ENCODE data around the gene MADCAM1. TPM values are rescaled to one million over a fixed set of nuclear protein-coding genes. Genes with fewer than 3 reads are reported as not detected.
A peak's percentile ranks its signal among the peaks of the same experiment; 100 is the strongest.

Gene MADCAM1
- total and polyA plus RNA-seq, 2 of the 8 experiments (the other 6 are each of a cell fraction or from before 2014, with no cell fraction given) = 2.3 to 3.0 TPM

GRCh38 chr19:453606-454005 is 42.7 kb upstream of the MADCAM1 start:
- H3K9ac ChIP-seq (replicated peaks in 1 of 4; ENCODE audit: extremely low read depth in 1 of 4, low read depth in 3 of 4, low read length in 3 of 4) = no peak overlapping the region
- H3K56ac ChIP-seq (replicated peaks; ENCODE audit: insufficient read length, low read depth, low read length) = no peak overlapping the region
- CTCF ChIA-PET (ENCODE audit: partially characterized antibody) = interaction anchor here (0.9 to 1.7 kb wide), 2 partner anchors 19 to 69 kb away, joined by 4 read pairs; no protein-coding TSS in a partner anchor
- H3K4me2 ChIP-seq (ENCODE audit: insufficient read depth in 1 of 2, low read depth in 2 of 2, low read length in 2 of 2) = no peak overlapping the region
- no peak overlapping the region for H3K27ac ChIP-seq (ENCODE audit: low read depth, low read length)
- no peak overlapping the region for H2AK5ac ChIP-seq (ENCODE audit: low read depth, low read length)
- no peaks in the 10 kb centered on the region for H3K79me1 ChIP-seq (ENCODE audit: low read depth, low read length)
- no peaks in the 10 kb centered on the region for H3K79me2 ChIP-seq (ENCODE audit: control insufficient read depth in 1 of 2, insufficient read depth in 2 of 2, low read length in 2 of 2)
- DNase-seq (ENCODE audit: low read depth in 1 of 2, low spot score in 2 of 2) (no peak), FAIRE-seq (no peak)
- no peaks in the 10 kb centered on the region for H3K27me3 ChIP-seq (replicated peaks in 1 of 4; ENCODE audit: control insufficient read depth in 3 of 4, extremely low read depth in 1 of 4, insufficient read depth in 3 of 4, low read length in 3 of 4)
- H2BK15ac ChIP-seq (ENCODE audit: low read length) = no peak overlapping the region
- no peak overlapping the region for H3K14ac ChIP-seq (ENCODE audit: insufficient read length)
- H3K9me3 ChIP-seq (ENCODE audit: insufficient read depth in 2 of 2, low read depth in 1 of 2, low read length in 1 of 2) = peaks cover 12 to 15% of the 10 kb centered on the region in 2 experiments; a peak in 3 of 4 replicates
- H4K20me1 ChIP-seq (replicated peaks in 1 of 2; ENCODE audit: control insufficient read depth in 1 of 2, insufficient read depth in 2 of 2, low read length in 2 of 2) = no peaks in the 10 kb centered on the region
- peak overlapping the region; percentile 30 for H4K91ac ChIP-seq (replicated peaks; ENCODE audit: insufficient read length, low read length)
- H3K36me3 ChIP-seq (ENCODE audit: control insufficient read depth in 2 of 4, insufficient read depth in 4 of 4, low read length in 3 of 4) = no peaks in the 10 kb centered on the region
- 94% methylated on average over 22 of the region's 22 CpGs; no CpG with 5 or more reads in 1 of the 2 experiments for WGBS, 2 experiments (ENCODE audit: extremely low coverage in 1 of 2, insufficient coverage in 1 of 2, insufficient read length in 1 of 2, insufficient replicate concordance in 2 of 2, low coverage in 1 of 2, low lambda C conversion rate in 2 of 2, missing lambda C conversion rate in 1 of 2)
- no peak overlapping the region for H3K4ac ChIP-seq (replicated peaks; ENCODE audit: insufficient read length, low read depth, low read length)
- no peaks in the 10 kb centered on the region for H3K4me1 ChIP-seq (replicated peaks in 1 of 4; ENCODE audit: control insufficient read depth in 3 of 4, insufficient read depth in 4 of 4, low read length in 3 of 4)
- H4K5ac ChIP-seq (ENCODE audit: insufficient read length, low read depth, low read length) = no peak overlapping the region
- no peak overlapping the region for H2AFZ ChIP-seq (ENCODE audit: low read length)
- no peak overlapping the region for H4K8ac ChIP-seq (ENCODE audit: extremely low read depth, insufficient read depth, low read length)
- no peak overlapping the region for H2BK12ac ChIP-seq (ENCODE audit: low read depth, low read length)
- H3K23me2 ChIP-seq (ENCODE audit: low read depth, low read length) = no peaks in the 10 kb centered on the region
- POLR2A ChIA-PET (ENCODE audit: partially characterized antibody) = no interaction called here
- H3K23ac ChIP-seq (ENCODE audit: insufficient read length) = no peak overlapping the region
- H3K4me3 ChIP-seq (ENCODE audit: extremely low read depth in 1 of 4, insufficient read depth in 2 of 4, low read depth in 3 of 4, low read length in 4 of 4) = no peak overlapping the region
- no peak overlapping the region for H2BK120ac ChIP-seq (replicated peaks; ENCODE audit: low read depth, low read length)
- no peak overlapping the region for H2BK20ac ChIP-seq (ENCODE audit: low read length)
- no peak overlapping the region; the same call in 1 of the 2 replicates for H2BK5ac ChIP-seq (ENCODE audit: low read depth, low read length)
- H3K18ac ChIP-seq (ENCODE audit: extremely low read depth, low read length) = no peak overlapping the region
- no peak for TF ChIP-seq CTCF (IDR thresholded peaks at IDR 0.05; ENCODE audit: control extremely low read depth in 1 of 3, insufficient read depth in 1 of 3, low read depth in 1 of 3, low read length in 3 of 3)
- no peak for TF ChIP-seq KDM5A (IDR thresholded peaks at IDR 0.05; ENCODE audit: low read length)
- no peak for TF ChIP-seq SAP30 (IDR thresholded peaks at IDR 0.05; ENCODE audit: insufficient read depth, insufficient replicate concordance, low read length)
- TF ChIP-seq CREB1 (IDR thresholded peaks at IDR 0.05) = no peak
- TF ChIP-seq SP2 (IDR thresholded peaks at IDR 0.05; ENCODE audit: low read length) = no peak
- TF ChIP-seq CBX5 (IDR thresholded peaks at IDR 0.05; ENCODE audit: low read depth, low read length) = no peak
- TF ChIP-seq RNF2 (IDR thresholded peaks at IDR 0.05; ENCODE audit: borderline replicate concordance, low read depth, low read length, missing control alignments, poor library complexity, severe bottlenecking) = no peak
- TF ChIP-seq TAF1 (IDR thresholded peaks at IDR 0.05; ENCODE audit: low read depth, low read length) = no peak
- TF ChIP-seq BRCA1 (IDR thresholded peaks at IDR 0.05; ENCODE audit: low read depth, low read length) = no peak
- no peak for TF ChIP-seq SIN3A (conservative IDR thresholded peaks at IDR 0.05 in 1 of 2, IDR thresholded peaks at IDR 0.05 in 1 of 2; ENCODE audit: low read depth in 1 of 2, low read length in 2 of 2)
- TF ChIP-seq MAX (IDR thresholded peaks at IDR 0.05) = no peak
- TF ChIP-seq SP4 (IDR thresholded peaks at IDR 0.05; ENCODE audit: low read length) = no peak
